Activated naive CD8-positive, alpha-beta T cell treated with anti-CD3 and anti-CD28 coated beads, Interleukin-2, amount 10 ng/mL, durations not matched to agents 7 days and 5 days (primary cell): ENCODE results near the gene SREK1. TPM values are rescaled to one million over a fixed set of nuclear protein-coding genes. Genes with fewer than 3 reads are reported as not detected.

Source experiments
- total RNA-seq, 2 experiments: library from RNA; stranded (reverse); gene quantifications; one replicate each; pipeline ENCODE4 v1.2.3, GENCODE V29; 2021

The SREK1 gene
- total RNA-seq, 2 experiments from 2014 or later = 66.6 to 68.9 TPM

Other genes starting within 250 kb of the SREK1 start
- 10 to 100 TPM; 63.4 to 66.7 TPM for gene ERBIN, start 217.7 kb upstream of the SREK1 start, total RNA-seq